Skin of body (tissue), 2 donors: ENCODE results near the gene SYTL1. TPM values are rescaled to one million over a fixed set of nuclear protein-coding genes. Genes with fewer than 3 reads are reported as not detected.

Experiments used
- DNase-seq: peaks from one replicate; lab custom pipeline; 2025; lab: John Stamatoyannopoulos, UW
- total RNA-seq: library from RNA; depleted of rRNA; stranded (reverse); fragments of >200 nt; gene quantifications from one replicate; pipeline ENCODE4 v1.2.3, GENCODE V29; 2014

The SYTL1 gene
- total RNA-seq, 1 donor from 2014 or later, result 22.7 TPM

DNA sequence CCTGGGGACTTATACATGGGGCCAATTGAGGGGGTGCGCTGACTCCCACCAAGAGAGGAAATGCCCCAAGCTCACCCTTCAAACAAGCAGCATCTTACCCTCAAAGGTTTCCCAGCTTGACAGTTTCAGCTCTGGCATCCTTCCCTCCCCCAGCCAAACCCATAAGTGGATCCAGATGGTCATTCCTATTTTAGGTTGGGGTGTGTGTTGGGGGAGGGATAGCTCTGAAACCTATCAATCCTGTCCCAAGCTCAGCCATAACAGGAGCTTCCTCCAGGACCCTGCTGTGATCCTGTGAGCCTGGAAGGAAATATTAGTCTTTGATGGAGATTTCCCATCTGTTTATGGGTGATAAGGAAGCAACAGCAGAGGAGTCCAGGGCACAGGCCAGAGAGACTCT lies 23.2 kb upstream of the SYTL1 start:
- peak; percentile 16 for DNase-seq

- DNase-seq, result peak; percentile 96
Measured at GRCh38 chr1:27321813-27322568, 19.8 kb upstream of the SYTL1 start, which contains the start of gene TMEM222. TSS of gene TMEM222 (plus strand) at chr1:27322163. CDS start at chr1:27322198, 35 bp downstream.

DNA sequence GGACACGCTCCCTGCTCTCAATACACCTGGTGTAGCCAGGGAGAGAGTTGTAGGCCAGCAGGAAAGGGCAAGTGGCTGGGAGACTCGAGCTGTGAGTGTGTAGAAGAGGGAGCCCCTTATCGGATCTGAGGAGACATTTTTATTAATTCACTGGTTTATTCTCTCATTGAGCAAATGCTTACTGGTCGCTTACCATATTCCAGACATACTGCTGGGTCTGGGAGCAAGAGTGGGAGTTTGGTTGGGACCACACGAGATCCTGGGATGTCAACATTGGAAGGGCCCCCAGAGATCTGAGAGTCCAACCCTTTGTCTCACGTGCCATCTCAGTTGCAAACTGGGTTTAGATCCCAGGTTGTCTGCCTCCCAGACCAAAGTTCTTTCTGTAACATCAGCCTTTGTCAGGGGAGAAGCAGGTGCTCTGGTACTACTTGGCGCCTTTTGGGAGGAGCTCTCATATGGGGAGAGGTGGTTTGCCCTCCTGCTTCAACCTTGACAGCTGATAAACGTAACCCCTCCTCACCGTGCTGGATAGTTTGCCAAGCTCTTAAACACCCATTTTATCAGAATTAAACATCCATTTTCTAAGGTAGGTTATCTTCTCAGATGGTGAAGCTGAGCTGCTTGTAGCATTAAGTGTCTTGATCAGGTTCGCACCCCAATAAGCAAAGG lies 19.1 kb upstream of the SYTL1 start:
- no peak for DNase-seq

DNA sequence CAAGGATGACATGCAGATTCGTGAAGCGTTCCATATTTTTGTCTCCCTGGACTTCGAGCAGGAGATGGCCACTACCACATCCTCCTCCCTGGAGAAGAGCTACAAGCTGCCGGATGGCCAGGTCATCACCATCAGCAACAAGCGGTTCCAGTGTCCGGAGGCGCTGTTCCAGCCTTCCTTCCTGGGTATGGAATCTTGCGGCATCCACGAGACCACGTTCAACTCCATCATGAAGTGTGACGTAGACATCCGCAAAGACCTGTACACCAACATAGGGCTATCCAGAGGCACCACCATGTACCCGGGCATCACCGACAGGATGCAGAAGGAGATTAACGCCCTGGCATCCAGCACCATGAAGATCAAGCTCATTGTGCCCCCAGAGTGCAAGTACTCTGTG lies 16.5 kb upstream of the SYTL1 start:
- DNase-seq, result no peak

DNA sequence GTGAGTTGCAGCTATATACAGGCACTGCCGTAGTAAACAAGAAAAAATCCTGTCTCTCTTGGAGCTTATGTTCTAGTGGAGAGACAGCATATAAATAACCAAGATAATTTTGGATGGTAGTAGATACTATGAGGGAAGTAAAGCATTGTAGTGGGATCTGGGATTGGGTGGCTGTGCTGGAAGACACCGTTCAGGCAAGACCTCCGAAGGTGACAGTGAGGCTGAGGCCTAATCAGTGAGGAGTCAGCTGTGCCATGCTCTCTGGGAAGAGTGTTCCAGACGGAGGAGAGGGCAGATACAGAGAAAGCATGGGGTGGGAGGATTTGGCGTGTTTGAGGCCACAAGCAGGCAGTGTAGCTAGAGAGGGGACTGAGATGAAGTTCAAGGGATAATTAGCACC lies 13.9 kb upstream of the SYTL1 start:
- DNase-seq, result no peak

- DNase-seq, result no peak
Measured at GRCh38 chr1:27330786-27331185, 11.0 kb upstream of the SYTL1 start.

- no peak for DNase-seq
Measured at GRCh38 chr1:27331426-27331825, 10.4 kb upstream of the SYTL1 start.

DNA sequence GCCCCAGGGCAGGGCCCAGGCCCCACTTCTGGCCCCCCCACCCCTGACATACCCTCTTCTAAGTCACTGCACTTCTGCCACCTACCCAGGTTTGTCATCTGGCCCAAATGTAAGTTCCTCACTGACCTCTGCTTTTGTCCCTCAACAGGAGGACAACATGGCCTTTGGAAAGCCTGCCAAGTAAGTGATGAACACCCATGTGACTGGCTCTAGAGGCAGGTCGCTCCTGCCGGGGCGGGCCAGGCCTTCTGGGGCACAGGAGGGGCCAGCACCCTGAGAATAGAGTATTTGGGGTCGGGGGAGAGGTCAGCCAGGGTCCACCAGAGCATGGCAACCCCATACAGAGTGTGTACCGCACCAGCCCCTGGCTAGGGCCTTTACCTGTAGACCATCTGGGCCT lies 9.9 kb upstream of the SYTL1 start:
- no peak for DNase-seq

- no peak for DNase-seq
Measured at GRCh38 chr1:27332536-27333281, 9.1 kb upstream of the SYTL1 start.

DNA sequence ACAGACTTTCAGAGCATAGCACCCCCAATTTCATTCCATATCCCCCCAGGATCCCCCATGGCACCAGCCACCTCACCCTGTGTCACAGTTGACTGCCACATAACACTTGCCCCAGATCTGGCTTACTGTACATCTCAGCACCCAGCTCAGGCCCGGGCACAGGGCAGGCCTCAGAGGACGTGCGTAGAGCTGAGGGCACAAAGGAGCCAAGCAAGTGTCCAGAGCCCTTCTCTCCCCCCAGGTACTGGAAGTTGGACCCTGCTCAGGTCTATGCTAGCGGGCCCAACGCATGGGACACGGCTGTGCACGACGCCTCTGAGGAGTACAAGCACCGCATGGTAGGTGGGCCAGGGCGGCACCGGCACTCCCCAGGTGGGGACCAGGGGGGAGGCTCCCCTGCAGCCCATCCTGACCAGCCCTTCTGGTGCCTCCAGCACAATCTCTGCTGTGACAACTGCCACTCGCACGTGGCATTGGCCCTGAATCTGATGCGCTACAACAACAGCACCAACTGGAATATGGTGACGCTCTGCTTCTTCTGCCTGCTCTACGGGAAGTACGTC lies 8.0 kb upstream of the SYTL1 start:
- DNase-seq, result no peak

DNA sequence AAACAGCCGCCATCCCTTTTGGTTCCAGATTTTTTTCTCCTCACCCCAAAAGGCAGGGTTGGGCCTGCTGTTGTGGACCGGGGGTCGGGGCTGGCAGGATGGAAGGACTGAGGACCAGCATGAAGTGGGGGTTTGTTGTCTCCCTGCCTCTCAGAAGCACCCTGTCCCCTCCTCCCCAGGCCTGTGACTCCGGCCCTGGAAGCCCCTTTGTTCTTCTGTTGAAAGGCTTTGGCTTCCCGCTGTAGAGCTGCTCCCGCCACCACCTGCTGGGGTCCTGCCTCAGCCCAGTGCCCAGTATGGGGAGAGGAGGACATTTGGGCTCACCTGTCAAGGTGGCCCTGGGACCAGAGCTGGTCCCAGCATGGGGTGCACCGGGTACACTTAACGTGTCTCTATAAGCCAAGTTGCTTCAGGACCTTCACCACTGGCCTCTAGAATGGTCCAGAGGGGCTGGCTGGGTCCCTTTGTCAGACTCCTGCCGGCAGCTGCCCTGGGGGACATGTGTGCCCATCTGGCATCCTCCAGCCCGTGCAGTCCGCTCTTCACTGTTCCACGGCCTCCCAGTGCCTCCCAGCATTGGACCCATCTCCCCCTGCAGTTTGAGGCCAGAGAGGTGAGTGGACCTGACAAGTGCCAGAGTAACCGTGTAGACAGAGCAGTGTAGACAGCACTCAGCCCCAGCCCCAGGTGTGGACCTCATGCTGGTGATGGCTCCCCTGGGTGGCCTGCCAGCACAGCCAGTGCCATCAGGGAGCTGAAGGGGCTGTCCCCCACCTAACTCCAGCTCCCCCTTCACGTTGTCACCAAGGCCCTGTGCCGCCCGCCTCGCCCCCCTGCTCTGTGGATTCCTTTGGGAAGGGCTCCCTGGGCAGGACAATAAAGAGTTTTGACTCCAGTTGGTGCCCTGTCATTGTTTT lies 6.1 kb upstream of the SYTL1 start:
- no peak for DNase-seq

DNA sequence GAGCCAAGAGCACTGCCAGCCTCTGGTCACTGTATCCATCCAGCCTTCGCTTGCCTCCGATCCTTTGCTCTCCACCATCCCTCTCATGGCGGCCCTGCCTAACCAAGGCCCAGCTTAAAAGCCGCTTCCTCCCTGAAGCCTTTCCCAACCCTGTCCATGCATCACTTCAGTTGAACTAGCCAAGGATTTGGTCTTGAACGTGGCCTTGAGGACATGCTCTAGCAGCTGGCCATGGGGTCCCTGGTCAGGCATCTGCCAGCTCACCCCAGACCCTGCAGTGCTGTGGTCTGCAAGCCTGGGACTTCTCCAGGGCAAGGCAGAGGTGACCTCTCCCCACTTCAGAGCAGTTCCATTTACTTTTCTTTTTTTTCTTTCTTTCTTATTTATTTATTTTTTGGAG lies 5.1 kb upstream of the SYTL1 start:
- no peak for DNase-seq

- DNase-seq, result no peak
Measured at GRCh38 chr1:27338751-27339150, 3.1 kb upstream of the SYTL1 start.

DNA sequence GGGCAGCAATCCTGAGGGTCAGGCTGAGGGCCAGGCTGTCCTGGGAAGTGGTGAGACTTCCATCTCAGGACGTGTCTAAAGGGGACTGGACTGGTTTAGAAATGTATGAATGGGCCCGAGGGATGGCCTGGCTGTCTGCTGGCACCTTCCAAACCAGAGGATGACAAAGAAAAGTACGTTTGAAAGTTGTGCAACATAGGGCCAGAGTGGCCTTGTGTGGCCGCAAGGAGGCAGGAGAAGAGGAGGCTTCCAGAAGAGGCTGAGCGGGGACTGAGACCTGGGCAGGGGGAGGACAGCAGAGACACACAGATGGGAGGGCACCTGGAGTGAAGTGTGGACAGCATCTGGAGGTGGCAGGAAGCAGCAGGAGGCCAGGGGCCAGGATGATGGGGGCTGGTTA lies 2.6 kb upstream of the SYTL1 start:
- DNase-seq, result no peak

DNA sequence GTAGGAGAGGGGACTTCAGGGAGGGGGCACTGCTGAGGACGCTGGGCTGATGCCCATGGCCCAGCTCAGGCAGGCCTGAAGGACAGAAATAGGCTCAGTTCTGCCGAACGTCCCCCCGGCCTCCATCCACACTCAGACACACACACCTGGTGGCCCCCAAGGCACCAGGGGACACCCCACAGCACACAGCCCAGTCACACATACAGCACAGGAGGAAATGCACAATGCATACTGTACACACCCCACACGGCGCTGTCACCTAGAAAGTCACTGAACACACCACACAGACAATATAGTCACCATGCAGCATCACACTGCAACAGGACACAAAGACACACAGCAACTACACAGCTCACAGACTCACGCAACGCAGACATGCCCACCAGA lies 562 bp downstream of the SYTL1 start:
- DNase-seq, result no peak

DNA sequence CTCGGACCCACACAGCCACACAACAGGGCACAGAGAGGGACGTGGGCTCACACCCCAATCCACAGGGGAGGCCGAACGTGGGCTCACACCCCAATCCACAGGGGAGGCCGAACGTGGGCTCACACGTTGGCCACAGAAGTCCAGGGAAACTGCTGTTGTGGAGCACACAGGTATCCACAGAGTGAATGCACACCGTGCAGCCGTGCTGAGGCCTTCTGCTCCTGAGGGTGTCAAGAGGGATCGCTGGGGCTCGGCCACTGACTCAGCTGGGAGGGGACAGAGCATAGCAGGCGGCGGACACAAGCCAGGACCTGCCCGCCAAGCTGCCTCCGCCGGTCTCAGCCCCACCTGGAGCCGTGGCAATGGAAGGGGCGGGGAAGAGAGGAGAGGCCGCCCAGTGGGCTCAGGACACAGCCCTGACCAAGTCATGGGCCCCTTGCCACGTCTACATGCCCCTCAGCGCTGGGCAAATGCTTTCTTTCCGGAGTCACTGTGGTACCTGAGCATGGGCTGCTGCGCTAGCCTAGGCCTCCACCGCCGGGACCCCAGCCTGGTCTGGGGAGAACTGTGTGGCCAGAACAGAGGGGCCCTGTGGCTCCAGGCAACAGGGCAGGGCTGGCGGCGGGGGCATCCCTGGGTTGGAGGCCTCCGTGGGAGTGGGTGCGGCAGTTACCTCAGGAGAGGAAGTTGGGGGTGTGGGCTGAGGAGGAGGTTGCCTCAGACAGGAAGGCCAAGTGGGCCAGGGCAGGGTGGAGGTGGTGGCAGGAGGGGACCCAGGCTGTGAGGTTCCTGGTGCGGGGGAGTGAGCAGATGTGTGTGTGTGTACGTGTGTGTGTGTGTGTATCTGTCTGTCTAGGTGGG lies 1.2 kb downstream of the SYTL1 start:
- no peak for DNase-seq

GRCh38 chr1:27343639-27344025 lies 1.8 kb downstream of the SYTL1 start:
- DNase-seq, result no peak

DNA sequence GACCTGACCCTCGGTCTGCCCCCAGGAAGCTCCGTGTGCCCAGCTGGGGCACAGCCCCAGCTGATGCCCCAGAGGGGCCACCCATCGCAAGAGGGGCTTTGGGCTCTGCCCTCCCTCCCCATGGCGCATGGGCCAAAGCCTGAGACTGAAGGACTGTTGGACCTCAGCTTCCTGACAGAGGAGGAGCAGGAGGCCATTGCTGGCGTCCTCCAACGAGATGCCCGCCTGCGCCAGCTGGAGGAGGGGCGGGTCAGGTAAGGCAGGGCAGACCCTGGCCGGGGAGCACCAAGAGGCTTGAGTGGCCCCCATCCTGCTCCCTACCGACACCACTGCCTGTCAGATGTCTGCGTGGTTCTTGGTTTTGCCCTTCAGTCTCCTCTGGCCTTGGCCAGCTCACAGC lies 3.5 kb downstream of the SYTL1 start:
- no peak for DNase-seq

DNA sequence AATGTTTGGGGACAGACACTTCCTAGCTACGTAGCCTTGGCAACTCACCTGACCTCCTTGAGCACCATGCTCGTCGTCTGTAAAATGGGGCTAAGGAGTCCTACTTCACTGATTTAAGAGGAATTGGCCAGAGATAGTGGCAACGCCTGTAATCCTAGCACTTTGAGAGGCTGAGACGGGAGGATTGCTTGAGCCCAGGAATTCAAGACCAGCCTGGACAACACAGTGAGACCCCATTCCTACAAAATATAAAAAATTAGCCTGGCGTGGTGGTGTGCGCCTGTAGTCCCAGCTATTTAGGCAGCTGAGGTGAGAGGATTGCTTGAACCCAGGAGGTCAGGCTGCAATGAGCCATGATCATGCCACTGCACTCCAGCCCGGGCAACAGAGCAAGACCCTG lies 4.5 kb downstream of the SYTL1 start:
- no peak for DNase-seq

DNA sequence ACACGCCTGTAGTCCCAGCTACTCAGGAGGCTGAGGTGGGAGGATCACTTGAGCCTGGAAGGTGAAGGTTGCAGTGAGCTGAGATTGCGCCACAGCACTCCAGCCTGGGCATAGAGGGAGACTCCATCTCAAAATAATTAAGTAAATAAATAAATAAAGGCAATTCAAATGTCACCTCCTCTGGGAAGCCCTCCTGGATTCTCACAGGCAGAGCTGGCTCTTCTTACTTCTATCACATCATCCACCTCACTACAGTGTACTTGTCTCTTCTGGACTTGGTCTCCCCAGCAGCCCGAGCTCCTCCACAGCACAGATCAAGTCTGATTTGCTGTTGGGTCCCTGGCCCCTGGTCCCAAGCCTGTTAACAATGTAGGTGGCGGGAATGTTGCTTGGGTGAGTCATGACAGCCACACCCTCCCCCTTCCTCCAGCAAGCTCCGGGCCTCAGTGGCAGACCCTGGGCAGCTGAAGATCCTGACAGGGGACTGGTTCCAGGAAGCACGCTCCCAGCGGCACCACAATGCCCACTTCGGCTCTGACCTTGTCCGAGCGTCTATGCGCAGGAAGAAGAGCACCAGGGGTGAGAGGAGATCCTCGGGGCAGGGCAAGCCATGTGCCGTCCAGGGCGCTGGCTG lies 5.3 kb downstream of the SYTL1 start:
- DNase-seq, result no peak
